ENCODE data around the gene P2RX4. TPM values are rescaled to one million over a fixed set of nuclear protein-coding genes. Genes with fewer than 3 reads are reported as not detected.

P2RX4 gene
- total RNA-seq, 2 donors from 2014 or later: 11.5 to 21.1 TPM

DNA sequence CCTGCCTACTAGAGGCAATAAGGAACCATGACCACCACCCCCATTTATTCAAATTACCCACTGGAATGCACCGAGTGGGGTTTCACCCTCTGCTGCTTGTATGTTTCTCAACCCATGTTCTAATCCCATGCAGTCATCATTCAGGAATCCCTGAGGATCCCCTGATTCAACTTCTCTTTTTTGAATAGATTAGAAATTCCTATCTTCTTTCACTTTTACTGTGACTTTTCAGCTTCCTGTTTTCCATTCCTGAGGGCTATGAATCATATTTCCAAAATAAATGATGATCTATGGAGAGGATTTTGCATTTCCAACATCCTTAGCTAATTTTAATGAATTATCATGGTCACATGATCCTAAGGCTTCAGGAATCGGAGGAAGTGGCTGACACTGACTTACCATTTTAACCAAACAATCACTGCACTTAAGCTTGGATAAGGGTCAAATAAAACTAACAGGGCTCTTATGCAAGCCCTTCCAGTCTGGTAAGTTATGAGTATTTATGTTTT is 19.4 kb upstream of the P2RX4 start:
- Mint-ChIP-seq H3K36me3 (ENCODE audit: low read depth) (no peaks in the 10 kb centered on the region), H3K4me1 (no peaks in the 10 kb centered on the region), H3K27me3 (ENCODE audit: insufficient read depth) (peaks cover 2% of the 10 kb centered on the region), H3K9me3 (no peaks in the 10 kb centered on the region), H3K27ac (no peak overlapping the region), H3K4me3 (no peak overlapping the region)
- Histone ChIP-seq H3K9me3 (ENCODE audit: control insufficient read depth, low read length) (no peaks in the 10 kb centered on the region), H3K27me3 (ENCODE audit: control insufficient read depth, insufficient read depth, low read length, poor library complexity, severe bottlenecking) (no peaks in the 10 kb centered on the region), H3K4me3 (ENCODE audit: low read length) (no peak overlapping the region), H3K9ac (ENCODE audit: extremely low read depth, low read length, poor library complexity, severe bottlenecking) (no peak overlapping the region), H3K4me1 (ENCODE audit: control insufficient read depth, insufficient read depth, low read length) (no peaks in the 10 kb centered on the region), H3K36me3 (ENCODE audit: control insufficient read depth, insufficient read depth, low read length) (no peaks in the 10 kb centered on the region), H3K27ac (ENCODE audit: low read depth, low read length) (no peak overlapping the region)
- TF ChIP-seq, protein P1, sequence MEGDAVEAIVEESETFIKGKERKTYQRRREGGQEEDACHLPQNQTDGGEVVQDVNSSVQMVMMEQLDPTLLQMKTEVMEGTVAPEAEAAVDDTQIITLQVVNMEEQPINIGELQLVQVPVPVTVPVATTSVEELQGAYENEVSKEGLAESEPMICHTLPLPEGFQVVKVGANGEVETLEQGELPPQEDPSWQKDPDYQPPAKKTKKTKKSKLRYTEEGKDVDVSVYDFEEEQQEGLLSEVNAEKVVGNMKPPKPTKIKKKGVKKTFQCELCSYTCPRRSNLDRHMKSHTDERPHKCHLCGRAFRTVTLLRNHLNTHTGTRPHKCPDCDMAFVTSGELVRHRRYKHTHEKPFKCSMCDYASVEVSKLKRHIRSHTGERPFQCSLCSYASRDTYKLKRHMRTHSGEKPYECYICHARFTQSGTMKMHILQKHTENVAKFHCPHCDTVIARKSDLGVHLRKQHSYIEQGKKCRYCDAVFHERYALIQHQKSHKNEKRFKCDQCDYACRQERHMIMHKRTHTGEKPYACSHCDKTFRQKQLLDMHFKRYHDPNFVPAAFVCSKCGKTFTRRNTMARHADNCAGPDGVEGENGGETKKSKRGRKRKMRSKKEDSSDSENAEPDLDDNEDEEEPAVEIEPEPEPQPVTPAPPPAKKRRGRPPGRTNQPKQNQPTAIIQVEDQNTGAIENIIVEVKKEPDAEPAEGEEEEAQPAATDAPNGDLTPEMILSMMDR (conservative IDR thresholded peaks at IDR 0.05): no peak
- DNase-seq: peak; percentile 62
- 57 to 76% methylated on average over 1 to 2 of the region's 2 CpGs for whole genome bisulfite sequencing, 2 experiments (ENCODE audit: insufficient coverage in 1 of 2, insufficient read length in 1 of 2)

DNA sequence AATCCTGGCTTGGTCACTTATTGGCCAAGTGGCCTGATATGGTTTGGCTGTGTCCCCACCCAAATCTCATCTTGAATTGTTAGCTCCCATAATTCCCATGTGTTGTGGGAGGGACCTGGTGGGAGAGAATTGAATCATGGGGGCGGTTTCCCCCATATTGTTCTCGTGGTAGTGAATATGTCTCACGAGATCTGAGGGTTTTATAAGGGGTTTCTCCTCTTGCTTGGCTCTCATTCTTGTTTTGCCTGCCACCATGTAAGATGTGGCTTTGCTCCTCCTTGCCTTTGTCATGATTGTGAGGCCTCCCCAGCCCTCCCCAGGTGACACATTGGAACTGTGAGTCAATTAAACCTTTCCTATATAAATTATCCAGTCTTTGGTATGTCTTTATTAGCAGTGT is 18.8 kb upstream of the P2RX4 start:
- no peak for DNase-seq
- Mint-ChIP-seq H3K36me3 (ENCODE audit: low read depth) (no peaks in the 10 kb centered on the region), H3K4me3 (no peak overlapping the region), H3K9me3 (no peaks in the 10 kb centered on the region), H3K27me3 (ENCODE audit: insufficient read depth) (peaks cover 2% of the 10 kb centered on the region), H3K27ac (no peak overlapping the region), H3K4me1 (no peaks in the 10 kb centered on the region)
- 88 to 94% methylated on average over 2 to 3 of the region's 3 CpGs for WGBS, 2 experiments (ENCODE audit: insufficient coverage in 1 of 2, insufficient read length in 1 of 2)
- Histone ChIP-seq H3K4me1 (ENCODE audit: control insufficient read depth, insufficient read depth, low read length) (no peaks in the 10 kb centered on the region), H3K9ac (ENCODE audit: extremely low read depth, low read length, poor library complexity, severe bottlenecking) (no peak overlapping the region), H3K9me3 (ENCODE audit: control insufficient read depth, low read length) (no peaks in the 10 kb centered on the region), H3K4me3 (ENCODE audit: low read length) (no peak overlapping the region), H3K27ac (ENCODE audit: low read depth, low read length) (no peak overlapping the region), H3K36me3 (ENCODE audit: control insufficient read depth, insufficient read depth, low read length) (no peaks in the 10 kb centered on the region), H3K27me3 (ENCODE audit: control insufficient read depth, insufficient read depth, low read length, poor library complexity, severe bottlenecking) (no peaks in the 10 kb centered on the region)
- TF ChIP-seq, protein P1 (conservative IDR thresholded peaks at IDR 0.05): no peak

DNA sequence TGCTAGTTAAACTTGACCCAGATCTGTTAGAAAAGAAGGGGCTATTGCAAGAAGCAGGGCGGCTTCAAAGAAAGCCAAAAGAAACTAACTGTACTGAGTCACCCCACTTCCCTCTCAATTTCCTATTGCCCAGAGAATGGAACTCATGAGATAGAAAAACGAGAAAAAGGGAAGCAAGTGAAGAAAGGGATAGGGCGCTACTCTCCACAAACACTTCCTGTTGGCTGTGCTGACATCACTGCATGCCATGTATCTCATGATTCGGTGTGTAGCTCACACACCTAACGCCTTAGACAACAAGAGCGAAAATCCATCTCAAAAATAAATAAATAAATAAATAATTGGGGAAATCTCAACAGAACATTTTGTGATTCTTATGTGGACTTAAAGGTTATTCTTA is 13.0 kb upstream of the P2RX4 start:
- Histone ChIP-seq H3K36me3 (ENCODE audit: control insufficient read depth, insufficient read depth, low read length) (no peaks in the 10 kb centered on the region), H3K27ac (ENCODE audit: low read depth, low read length) (no peak overlapping the region), H3K27me3 (ENCODE audit: control insufficient read depth, insufficient read depth, low read length, poor library complexity, severe bottlenecking) (no peaks in the 10 kb centered on the region), H3K9ac (ENCODE audit: extremely low read depth, low read length, poor library complexity, severe bottlenecking) (no peak overlapping the region), H3K9me3 (ENCODE audit: control insufficient read depth, low read length) (no peaks in the 10 kb centered on the region), H3K4me3 (ENCODE audit: low read length) (no peak overlapping the region), H3K4me1 (ENCODE audit: control insufficient read depth, insufficient read depth, low read length) (no peaks in the 10 kb centered on the region)
- Mint-ChIP-seq H3K27ac (no peak overlapping the region), H3K27me3 (ENCODE audit: insufficient read depth) (no peaks in the 10 kb centered on the region), H3K9me3 (no peaks in the 10 kb centered on the region), H3K4me1 (no peaks in the 10 kb centered on the region), H3K36me3 (ENCODE audit: low read depth) (no peaks in the 10 kb centered on the region), H3K4me3 (no peak overlapping the region)
- TF ChIP-seq, protein P1 (conservative IDR thresholded peaks at IDR 0.05): no peak
- DNase-seq: no peak
- 50 to 79% methylated on average over 1 to 4 of the region's 6 CpGs for WGBS, 2 experiments (ENCODE audit: insufficient coverage in 1 of 2, insufficient read length in 1 of 2)
